ENCODE data around the gene ATXN7L1.

ATXN7L1 gene

GRCh38 chr7:105876091-105876963 is at the start of gene ATXN7L1:
TSS of gene ATXN7L1 (minus strand) at chr7:105876599. CDS start at chr7:105876558, 41 bp downstream.
- DNase-seq: peak; percentile 96

DNA sequence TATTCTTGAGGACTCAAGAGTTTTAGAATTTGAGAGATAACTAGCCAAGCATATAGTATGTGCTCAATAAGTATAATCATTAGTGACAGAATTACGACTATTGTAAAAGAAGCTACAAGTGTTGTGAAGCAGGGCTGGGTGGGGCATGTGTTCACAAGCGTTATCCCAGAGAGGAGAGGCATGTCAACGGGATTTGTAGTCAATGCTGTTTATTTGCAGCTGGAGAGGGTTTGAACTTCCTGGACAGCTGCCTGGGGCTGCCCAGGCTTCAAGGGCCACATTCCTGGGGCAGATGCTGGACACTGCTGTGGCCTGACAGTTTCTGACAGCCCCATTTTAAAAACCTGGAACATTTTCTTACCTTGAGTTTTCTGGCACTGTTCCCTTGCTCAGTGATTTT is 49.7 kb upstream of the ATXN7L1 start:
- no peak for DNase-seq

GRCh38 chr7:105924945-105925344 is 48.5 kb upstream of the ATXN7L1 start:
- DNase-seq: no peak

DNA sequence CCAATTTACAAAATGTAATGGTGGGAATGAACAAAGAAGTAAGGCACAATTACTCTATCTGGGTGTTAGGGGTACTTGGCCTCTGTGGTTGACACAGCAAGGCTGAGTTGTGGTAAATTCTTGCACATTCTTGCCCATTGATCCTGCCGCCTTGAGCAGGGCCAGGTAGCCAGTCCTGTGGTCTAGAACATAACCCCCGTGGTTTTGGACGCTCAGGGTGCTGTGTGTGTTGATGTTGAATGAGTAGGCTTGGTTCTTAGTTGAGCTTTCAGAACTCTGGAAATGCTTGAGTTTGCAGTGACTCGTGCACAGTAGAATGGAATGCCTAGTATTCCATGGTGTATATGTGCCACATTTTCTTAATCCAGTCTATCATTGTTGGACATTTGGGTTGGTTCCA is 44.4 kb upstream of the ATXN7L1 start:
- DNase-seq: no peak

DNA sequence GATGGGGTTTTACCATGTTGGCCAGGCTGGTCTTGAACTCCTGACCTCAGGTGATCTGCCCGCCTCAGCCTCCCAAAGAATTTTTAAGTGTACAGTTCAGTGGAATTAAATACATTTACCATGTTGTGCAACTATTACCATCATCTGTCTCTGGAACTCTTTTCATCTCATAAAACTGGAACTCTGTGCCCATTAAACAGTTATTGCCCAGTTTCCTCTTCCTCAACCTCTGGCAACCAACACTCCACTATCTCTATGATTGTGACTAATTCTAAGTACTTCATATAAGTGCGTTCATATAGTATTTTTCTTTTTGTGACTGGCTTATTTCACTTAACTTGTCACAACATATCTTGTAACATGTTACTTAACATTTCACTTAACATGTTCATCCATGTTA is 41.3 kb upstream of the ATXN7L1 start:
- no peak for DNase-seq

GRCh38 chr7:105916603-105917002 is 40.2 kb upstream of the ATXN7L1 start:
- no peak for DNase-seq

DNA sequence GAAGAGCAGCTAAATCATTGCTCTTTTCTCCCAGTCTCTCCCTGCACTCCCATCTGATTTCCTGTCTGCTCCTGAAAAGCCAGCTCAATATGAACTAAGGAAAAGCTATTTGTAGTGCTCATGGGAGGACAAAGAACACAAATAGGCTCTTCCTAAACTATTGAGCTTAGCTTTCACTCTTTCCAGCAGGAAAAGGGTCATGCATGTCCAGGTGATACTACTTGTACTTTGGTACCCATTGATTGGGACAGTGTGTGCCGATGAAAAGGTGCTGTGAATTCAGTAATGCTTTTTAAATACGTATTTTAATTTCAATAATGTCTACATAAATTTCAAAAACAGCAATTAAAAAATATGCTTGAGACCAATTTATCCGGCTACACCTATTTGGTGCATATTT is 37.5 kb upstream of the ATXN7L1 start:
- no peak for DNase-seq

- DNase-seq: no peak
These were observed 35.7 kb upstream of the ATXN7L1 start for GRCh38 chr7:105911961-105912575.

DNA sequence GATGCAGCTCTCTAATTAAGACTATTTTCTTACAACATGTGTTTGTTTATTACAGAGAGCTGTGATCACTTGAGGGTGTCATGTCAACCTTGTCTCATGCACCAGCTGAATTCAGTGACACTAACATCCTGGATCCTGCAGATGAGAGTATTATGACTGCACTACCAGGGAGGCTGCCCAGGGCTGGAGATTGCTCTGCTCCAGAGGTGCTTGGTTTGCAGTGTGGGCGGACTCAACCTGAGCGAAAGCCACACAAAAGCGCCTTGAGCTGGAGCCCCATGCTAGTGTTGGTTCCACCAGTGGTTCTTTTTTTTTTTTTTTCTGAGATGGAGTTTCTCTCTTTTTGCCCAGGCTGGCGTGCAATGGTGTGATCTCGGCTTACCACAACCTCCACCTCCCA is 33.8 kb upstream of the ATXN7L1 start:
- DNase-seq: no peak

- no peak for DNase-seq
These were observed 33.3 kb upstream of the ATXN7L1 start for GRCh38 chr7:105909742-105910141.

GRCh38 chr7:105907129-105907846 is 30.9 kb upstream of the ATXN7L1 start:
- DNase-seq: no peak

- no peak for DNase-seq
These were observed 30.3 kb upstream of the ATXN7L1 start for GRCh38 chr7:105906695-105907094.

GRCh38 chr7:105905910-105906568 is 29.6 kb upstream of the ATXN7L1 start:
- no peak for DNase-seq

GRCh38 chr7:105905209-105905909 is 29.0 kb upstream of the ATXN7L1 start:
- no peak for DNase-seq

- no peak for DNase-seq
These were observed 27.7 kb upstream of the ATXN7L1 start for GRCh38 chr7:105904064-105904463.

GRCh38 chr7:105902325-105902911 is 26.0 kb upstream of the ATXN7L1 start:
- DNase-seq: no peak

GRCh38 chr7:105897999-105898398 is 21.6 kb upstream of the ATXN7L1 start:
- DNase-seq: no peak

DNA sequence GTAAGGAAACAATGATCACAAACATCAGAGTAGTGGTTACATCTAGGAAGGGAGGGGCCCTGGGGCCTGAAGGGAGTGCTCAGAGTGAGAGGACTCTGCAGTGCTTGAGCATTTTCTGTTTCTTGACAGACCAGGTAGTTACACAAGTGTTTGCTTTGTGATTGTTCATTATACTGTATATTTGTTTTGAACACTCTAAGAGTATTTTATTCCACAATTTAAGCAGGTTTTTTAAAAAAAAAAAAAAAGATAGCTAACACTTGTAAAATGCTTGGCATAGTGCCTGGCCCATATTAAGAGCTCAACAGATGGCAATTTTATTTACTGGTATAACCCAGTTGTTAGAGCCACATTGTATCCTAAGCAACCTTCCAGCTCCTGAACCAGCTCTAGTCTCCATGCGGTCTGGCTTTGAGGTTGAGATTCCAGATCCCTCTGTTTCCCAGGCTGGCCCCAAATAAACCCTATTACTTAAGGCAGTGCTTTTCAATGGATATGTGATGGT is 20.1 kb upstream of the ATXN7L1 start:
- DNase-seq: no peak

- DNase-seq: no peak
These were observed 17.7 kb upstream of the ATXN7L1 start for GRCh38 chr7:105894131-105894530.

- DNase-seq: no peak
These were observed 16.0 kb upstream of the ATXN7L1 start for GRCh38 chr7:105892387-105892786.

- DNase-seq: no peak
These were observed 14.0 kb upstream of the ATXN7L1 start for GRCh38 chr7:105890290-105890997.
